Transverse colon (tissue), 3 donors: Measurements from ENCODE around the gene CPM.

Experiments
- CTCF ChIP-seq, 5 experiments: fragments of 200-600 bp in 3 of 5; fragments of 450-650 bp in 2 of 5; sonication (generic) in 3 of 5; IDR thresholded peaks; 1 replicate in 2 of 5; 2 replicates in 3 of 5; pipeline ENCODE4 v1.5.1; 2016 to 2017; ENCODE audit warnings: antibody characterized with exemption in 5 of 5, inconsistent platforms in 3 of 5, mild to moderate bottlenecking in 2 of 5, moderate library complexity in 1 of 5
- POLR2A ChIP-seq: fragments of 450-650 bp; IDR thresholded peaks from one replicate; pipeline ENCODE4 v1.6.1; 2016; ENCODE audit warnings: antibody characterized with exemption, mild to moderate bottlenecking, moderate library complexity

- TF ChIP-seq CTCF (IDR thresholded peaks at IDR 0.05) (no peak), POLR2A (no peak)
These were observed 109.3 kb downstream of the CPM start for GRCh38 chr12:68823696-68824095.
